C1 segment of cervical spinal cord (tissue), 14 donors: ENCODE data around the gene DNM2.
"Not testable (repeated sequence)": the region's sequence is repeated elsewhere in the genome, so short reads cannot be mapped to it uniquely, and the experiment has no call there.

Experiments used
- DNase-seq, 14 donors: peaks; one replicate each; lab custom pipeline; 2025; lab: John Stamatoyannopoulos, UW

The DNM2 gene

DNA sequence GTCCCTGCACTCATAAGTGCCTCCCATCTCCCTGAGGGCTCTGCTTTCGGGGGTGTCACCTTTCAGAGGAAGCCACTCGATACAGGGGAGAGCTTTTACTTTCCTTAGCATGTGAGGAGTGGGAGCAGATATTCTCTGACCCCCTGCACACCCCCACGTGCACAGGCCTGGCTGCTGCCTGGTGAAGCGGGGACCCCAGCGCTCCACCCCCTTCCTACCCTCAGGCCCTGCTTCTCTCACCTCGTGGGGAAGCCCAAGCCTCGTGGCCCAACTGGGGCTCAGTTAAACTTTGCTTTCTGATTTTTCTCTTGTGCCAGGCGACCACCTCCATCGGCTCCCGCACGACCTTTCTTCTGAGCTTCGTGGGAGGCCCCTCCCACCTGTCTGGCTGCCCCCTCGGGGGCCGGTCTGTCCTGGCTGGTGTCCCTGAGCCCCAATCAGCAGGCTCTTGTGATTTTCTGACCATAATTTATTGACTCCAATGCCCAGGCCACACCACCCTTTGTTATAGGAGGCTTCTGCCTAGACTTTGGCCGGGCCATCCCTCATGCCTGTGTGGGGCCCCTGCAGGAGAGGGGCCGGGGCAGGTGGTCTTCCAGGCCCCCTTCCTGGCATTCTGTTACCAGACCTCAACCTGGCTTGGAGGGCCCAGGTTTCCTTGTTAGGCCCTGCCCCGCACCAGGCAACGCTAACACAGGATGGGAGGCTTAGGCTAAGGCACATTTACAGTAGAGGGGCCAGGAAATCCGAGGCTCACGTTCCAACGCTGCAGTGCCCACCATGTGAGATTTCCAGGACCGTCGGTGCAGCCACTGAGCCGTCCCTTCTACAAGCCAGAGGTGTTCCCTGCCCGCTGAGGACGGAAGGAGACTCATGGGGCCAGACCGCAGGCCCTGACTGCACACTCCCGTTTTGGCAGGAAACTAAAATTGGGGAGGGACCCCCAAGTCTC, 114.4 kb downstream of the DNM2 start:
- DNase-seq: no peak

DNA sequence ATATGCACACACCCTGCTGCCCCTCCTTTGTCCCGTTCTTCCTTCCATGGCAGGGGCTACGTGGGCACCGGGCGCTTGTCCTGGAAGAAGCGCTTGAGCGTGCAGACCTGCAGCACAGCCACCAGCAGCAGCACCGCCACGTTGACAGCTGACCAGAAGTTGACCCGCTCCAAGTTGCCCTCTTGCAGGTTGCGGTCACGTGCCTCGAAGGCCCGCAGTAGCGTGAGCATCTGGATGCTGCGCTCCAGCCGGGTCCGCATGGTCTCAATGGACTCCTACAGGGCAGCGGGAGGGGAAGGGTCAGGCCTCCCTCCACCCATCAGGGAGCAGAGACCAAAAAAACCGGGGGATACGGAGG, 115.0 kb downstream of the DNM2 start:
- DNase-seq: no peak

DNA sequence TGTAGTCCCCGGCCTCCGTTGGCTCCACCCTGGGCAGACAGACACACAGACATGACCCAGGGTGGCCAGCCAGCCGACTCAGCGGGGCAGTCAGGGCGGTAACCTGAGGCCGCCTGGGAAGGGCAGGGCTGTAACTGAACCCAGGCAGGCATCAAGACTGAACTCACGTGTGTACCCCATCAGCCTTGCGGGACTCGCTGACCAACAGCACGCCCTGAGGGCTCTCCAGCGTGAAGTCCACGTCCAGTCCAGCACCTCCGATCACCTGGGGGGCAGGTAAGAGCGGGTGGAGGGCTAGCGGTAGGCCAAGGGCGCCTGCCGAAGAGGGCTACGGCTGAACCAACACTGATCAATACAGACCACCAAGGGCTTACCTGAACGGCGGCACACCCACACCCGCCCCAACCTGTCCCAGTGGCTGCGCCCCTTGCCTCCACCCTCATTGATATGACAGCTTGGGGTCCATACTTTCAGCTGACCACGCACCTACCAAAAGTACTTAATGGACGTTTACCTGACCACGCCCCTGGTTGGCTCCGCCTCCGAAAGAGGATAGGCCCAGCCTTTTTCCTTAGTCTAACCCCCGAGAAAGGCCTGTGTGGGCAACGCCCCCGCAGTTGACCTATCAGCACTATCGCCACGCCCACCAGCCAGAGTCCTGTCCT, 117.3 kb downstream of the DNM2 start:
- peak in 3 of 14 donors; percentile 35 to 60 (median 46) for DNase-seq

DNA sequence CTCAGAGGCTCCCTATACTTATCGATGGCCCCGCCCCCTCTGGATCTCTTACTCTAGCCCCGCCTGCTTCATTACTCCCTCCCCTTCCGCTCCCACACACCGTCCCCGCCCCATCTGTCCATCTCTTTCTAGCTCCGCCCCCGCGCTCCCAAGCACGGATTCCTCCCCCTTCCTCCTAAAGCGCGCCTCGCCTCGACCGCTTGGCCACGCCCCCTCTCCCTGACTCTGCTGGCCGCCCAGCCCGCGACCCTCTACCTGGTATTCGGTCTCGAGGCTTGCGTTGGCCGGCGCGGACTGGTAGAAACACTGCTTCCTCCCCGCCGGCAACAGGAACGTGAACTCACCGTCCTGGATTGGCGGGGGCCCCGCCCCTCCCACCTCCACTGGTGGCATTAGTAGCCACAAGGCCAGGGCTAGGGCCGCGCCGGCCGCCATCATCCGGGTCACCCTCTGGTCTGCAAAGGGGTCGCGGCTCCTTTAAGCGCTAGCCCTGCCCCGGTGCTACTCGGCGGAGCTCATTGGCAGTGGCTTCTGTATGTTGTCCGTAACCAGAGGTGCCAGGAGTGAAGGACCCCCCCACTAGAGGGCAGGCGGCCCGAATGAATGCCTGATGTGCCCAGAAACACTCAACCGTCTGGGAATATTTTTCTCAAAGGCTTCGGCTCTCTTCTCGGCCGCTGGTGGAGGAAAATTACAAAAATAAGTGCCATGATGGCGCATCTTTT, 118.0 kb downstream of the DNM2 start, which contains the start of gene TMED1:
TMED1 (minus strand) TSS at position 459 of the 725 bp plus-strand sequence; CDS start at position 438, 21 bp downstream.
- peak; percentile 88 to 99 (median 96) for DNase-seq

DNA sequence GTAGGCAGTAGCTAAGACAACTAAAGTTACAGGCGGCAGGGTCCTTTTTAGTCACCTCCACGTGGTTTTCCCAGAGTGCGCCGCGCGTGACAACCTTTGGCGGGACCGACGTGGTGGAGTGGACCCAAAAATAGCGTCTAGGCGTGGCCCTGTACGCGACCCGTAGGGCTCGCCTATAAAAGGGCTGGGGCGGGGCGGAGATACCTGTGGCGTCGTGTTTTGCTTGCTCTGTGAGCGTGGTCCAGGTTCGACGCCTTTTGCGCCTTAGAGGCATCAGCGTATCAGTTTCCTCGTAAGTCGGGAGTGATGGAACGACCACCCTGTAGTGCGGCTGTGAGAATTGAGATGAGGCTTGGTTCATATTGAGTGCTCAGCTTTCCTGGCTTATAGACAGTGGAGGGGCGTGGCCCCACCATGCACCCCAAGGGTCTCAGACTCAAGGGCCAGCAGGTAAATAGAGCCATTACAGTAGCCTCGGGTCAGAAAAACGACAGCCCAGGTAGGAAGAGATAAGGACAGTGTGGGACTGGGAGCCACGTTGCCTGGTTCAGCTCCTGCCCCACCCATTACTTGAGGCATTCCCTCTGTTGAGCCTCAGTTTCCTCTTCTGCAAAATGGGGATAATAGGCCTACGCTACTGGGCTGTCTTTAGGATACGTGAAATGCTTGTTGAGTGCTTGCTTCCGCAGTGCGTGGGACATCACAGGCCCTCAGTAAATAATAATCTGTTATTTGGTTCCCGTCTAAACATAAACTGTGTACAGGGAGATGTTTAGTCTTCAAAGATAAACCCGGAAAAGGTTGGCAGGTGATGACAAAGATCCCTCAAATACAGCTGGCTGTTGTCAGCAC, 118.8 kb downstream of the DNM2 start:
- DNase-seq: peak in 5 of 14 donors; percentile 74 to 95 (median 93)

DNA sequence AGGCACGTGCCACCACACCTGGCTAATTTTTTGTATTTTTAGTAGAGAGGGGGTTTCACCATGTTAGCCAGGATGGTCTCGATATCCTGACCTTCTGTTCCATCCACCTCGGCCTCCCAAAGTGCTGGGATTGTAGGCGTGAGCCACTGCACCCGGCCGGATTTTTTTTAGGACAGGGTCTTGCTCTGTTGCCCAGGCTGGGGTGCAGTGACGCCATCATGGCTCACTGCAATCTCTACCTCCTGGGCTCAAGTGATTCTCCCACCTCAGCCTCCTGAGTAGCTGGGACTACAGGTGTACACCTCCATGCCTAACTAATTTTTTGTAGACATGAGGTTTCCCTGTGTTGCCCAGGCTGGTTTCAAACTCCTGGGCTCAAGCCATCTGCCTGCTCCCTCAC, 119.8 kb downstream of the DNM2 start:
- not testable (repeated sequence) for DNase-seq

DNA sequence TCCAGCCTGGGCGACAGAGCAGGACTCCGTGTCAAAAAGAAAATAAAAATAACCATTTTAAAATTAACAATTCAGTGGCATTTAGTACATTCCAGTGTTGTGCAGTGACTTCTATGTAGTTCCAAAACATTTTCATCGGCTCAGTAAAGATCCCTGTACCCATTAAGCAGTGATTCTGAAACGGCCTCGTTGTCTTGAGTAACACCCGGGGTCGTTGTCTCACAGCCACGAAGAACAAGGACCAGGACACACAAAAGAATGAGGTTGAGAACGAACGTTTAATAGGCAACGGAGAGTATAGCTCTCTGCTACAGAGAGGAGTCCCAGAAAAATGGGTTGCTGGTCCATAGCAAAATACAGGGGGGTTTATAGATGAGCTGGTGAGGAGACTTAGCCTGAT, 120.5 kb downstream of the DNM2 start:
- no peak for DNase-seq

DNA sequence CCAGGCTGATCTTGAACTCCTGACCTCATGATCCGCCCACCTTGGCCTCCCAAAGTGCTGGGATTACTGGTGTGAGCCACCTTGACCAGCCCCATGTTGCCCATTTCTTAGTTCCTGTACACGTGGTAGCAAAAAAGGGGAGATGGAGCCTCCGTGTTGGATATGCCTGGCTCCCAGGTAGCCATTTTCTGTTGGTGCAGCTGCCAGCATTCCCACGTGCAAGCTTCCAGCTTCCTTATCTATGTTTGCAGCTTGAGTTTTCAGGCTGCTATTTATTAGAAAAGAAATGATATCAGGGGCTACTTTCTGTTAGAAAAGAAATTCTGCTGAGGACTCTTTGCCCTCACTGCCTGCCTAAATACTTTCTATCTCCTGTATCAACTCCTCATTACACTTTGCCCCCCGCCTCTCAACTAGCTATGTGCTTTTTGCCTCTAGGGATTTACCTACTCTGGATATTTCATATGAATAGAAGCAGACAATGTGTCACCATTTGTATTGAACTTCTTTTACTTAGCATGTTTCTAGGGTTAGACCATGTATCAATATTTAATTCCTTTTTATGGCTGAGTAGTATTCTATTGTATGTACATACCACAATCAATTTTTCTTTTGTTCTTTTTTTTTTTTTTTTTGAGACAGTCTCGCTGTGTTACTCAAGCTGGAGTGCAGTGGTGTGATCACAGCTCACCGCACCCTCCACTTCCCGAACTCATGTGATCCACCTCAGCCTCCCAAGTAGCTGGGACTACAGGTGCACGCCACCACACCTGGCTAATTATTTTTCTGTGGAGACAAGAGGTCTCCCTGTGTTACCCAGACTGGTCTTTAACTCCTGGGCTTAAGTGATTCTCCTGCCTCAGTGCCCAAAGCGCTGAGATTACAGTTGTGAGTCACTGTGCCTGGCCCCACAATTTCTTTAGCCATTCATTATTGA, 121.5 kb downstream of the DNM2 start:
- DNase-seq: no peak

DNA sequence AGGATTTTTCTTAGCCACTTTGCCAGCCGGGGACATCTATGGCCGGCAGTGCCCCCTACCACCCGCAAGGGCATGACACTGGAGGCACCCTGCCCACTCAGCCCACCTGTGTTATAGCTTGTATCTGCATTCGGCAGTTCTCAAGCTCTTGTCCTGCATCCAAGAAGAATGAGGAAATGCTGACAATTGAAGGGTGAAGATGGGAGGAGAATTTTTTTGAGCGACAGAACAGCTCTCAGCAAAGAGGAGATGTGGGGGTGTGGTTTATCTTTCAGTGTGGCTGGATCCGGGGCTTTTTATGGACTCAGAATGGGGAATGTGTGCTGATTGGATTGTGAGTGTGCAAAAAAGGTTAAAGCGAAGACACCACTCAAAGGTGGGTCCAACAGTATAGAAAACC, 124.9 kb downstream of the DNM2 start:
- no peak for DNase-seq

DNA sequence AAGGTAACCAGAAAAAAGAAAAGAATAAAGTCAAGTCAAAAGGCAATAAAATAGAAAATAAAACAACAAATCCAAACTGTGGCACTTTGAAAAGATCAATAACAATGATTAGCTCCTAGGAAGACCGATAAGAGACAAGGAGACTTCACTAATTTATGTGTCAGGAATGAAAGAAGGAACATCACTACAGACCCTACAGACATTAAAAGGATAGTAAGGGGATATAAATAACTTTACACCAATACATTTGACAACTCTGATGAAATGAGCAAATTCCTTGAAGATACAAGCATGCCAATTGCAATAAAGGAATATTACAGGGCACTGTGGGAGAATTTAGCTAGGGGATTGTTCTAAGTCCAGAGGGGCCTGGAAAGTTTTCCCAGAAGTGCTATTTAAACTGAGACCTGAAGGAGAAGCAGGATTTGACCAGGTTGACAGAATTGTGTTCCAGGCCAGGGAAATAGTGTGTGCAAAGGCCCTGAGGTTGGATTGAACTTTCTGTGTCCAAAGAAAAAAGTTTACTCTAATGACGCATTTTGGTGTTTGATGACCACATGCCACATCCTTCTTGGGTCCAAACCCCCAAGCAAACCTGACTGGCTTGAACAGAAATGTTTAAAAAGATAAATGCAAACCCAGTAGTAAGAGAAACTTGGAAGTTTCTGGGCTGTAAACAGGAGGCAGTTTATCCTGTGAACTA, 128.8 kb downstream of the DNM2 start:
- DNase-seq: no peak

DNA sequence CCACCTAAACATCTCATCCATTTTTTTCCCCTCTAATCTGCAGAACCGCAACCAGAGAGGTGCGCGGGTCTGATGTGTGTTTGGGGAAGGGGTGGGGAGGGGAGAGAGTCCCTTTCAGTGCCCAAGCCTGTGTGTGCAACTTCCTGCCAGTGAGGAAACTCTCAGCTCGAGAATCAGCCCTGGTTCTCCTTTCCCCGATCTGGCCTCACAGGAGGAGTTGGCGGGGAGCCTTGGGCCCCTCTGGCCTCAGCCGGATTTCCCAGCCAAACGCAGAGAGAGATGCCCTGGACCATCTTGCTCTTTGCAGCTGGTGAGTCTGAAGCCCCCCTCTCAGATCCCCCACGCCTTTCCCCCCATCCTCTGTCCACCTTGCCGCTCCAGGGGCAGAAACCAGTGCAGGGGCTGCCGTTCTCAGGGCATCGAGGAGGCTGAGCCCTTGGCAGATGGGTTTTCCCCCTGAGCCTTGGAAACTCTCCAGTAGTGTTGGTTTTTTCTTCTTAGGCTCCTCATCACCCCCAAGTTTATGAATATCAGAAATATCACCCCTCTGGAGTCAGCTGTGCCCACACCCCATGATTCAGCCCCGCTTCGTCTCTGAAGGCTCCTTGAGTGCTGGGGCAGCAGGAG, 130.5 kb downstream of the DNM2 start, which contains the start of gene C19orf38:
C19orf38 (plus strand) TSS at position 186 of the 627 bp plus-strand sequence; CDS start at position 280, 94 bp downstream.
- DNase-seq: peak in 2 of 14 donors; percentile 13 to 26

DNA sequence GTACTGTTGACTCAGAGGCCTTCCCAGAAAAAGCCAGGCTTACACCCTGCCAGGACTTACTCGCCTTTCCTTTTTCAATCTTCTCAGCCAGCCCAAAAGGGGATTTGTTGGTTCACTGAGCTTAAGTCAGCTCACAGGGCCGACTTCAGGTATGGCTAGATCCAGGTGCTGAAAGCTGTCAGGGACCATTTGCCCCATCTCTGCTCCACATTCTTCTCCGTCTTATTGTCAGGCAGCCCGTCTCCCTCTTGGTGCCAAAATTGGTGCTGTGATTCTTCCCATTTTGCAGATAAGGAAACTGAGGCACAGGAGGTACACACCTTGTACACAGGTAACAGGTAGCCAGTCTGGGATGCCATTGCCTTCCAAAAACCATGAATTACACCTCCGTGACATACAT, 132.8 kb downstream of the DNM2 start:
- no peak for DNase-seq

DNA sequence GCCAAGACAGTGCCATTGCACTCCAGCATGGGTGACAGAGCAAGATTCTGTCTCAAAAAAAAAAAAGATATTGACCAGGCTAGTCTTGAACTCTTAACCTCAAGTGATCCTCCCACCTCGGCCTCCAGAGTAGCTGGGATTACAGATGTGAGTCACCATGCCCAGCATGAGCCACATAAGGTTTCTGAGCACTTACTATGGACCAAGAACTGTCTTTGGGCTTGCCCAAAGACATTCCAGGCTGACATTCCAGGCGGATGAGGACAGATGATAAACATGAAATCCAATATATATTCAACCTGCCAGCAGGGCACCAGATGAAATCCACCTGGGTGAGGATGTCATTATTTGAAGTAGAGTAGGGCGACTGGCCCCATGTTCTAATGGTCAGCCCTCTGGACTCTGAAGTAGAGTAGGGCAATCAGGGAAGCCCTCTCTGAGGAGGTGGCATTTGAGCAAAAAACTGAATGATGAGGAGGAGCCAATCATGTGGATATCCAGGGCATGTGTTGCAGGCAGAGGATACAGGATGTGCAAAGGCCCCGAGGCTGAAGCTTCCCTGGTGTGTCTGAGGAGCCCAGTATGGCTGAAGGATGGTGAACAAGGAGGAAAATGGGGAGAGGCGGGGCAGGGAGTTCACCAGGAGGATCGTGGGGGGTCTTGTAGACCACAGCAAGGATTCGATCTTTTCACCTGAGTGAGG, 134.4 kb downstream of the DNM2 start:
- DNase-seq: no peak

DNA sequence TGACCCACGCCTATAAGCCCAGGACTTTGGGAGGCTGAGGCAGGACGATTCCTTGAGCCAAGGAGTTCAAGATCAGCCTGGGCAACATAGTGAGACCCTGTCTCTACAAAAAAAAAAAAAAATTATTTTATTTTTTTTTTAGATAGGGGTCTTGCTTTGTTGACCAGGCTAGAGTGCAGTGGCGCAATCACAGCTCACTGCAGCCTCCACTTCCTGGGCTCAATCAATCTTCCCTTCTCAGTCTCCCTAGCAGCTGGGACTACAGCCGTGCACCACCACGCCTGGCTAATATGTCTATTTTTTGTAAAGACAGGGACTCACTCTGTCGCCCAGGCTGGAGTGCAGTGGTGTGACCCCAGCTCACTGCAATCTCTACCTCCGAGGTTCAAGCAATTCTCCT, 135.1 kb downstream of the DNM2 start:
- no peak for DNase-seq

DNA sequence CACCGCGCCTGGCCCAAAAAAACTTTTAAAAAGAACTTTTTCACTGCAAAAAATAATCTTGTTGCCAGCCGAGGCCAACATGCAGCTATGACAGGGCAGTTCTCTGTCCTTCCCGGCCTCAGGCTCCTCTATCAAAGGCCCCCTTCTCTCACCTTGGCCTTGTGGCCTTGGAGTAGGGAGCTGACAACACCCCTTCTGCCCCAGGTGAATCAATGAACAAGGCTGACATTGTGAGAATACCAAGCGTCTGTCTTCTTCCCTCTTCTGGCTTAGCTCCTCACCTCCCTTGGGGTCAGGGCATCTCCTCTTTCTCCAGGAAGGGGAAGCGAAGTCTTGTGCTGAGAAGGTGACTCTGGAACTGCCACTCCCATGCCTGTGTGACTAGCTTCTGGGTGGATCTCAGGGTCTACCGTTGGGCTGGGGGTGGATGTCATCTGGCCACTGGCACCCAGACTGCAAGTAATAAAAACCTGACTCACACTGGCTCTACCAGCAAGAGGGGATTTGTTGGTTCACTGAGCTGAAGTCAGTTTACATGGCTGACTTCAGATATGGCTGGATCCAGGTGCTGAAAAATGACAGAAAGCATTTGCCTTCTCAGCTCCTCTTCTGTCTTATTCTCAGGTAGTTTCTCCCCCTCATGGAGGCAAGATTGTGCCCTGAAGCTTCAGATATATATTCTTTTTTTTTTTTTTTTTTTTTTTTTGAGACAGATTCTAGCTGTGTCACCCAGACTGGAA, 136.6 kb downstream of the DNM2 start:
- no peak for DNase-seq

DNA sequence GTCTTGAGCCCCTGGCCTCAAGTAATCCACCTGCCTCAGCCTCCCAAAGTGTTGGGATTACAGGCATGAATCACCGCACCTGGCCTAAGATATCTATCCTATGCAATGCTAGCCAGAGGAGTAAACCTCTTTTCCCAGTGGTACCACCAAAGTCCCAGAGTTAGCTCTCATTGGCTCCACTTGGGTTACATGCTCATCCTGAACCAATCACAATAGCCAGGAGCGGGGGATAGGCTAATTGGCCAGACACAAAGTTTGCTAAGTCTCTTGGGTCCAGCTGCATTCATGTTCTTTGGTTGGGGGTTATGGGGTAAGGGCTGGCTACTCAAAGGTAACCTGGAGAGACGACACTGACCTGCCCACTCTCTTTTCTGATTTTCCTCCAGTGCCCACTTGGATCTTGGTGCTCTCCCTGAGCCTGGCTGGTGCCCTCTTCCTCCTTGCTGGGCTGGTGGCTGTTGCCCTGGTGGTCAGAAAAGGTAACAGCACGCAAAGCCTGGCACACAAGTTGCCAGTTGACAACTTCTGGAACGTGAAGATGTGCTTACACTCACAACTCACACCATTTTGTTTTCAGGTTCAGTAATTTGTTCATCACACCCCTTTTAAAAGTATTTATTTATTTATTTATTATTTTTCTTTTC, 138.1 kb downstream of the DNM2 start:
- no peak for DNase-seq

DNA sequence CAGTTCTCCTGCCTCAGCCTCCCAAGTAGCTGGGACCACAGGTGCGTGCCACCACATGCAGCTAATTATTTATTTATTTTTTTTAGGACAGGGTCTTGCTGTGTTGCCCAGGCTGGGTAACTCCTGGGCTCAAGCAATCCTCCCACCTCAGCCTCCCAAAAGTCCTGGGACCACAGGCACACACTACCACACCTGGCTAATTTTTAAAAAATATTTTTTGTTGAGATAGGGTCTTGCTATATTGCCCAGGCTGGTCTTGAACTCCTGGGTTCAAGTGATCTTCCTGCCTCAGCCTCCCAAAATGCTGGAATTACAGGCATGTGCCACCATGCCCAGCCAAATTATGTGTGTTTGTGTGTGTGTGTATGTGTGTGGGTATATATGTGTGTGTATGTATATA, 139.0 kb downstream of the DNM2 start:
- not testable (repeated sequence) for DNase-seq
